Mesenchymal stem cell (in vitro differentiated cells and primary cell): ENCODE results near the gene CD58.

Experiments
- DNase-seq: peaks from one replicate; pipeline ENCODE4 v3.0.0-alpha.2; 2013
- H2AFZ ChIP-seq: one replicate; pipeline ENCODE4 v1.6.1; 2013; ENCODE audit warnings: low read depth, mild to moderate bottlenecking, control low read depth, inconsistent platforms, low read length, moderate library complexity
- H2AK5ac ChIP-seq: 2 replicates; pipeline ENCODE4 v1.6.1; 2013; ENCODE audit warnings: low read length, moderate library complexity, mild to moderate bottlenecking, inconsistent platforms; ENCODE audit not compliant: severe bottlenecking
- H2BK120ac ChIP-seq: one replicate; pipeline ENCODE4 v1.6.1; 2013; ENCODE audit warnings: low read depth, mild to moderate bottlenecking, inconsistent platforms, low read length, moderate library complexity
- H2BK12ac ChIP-seq, 2 experiments: one replicate each; pipeline ENCODE4 v1.6.1; 2013; ENCODE audit warnings: inconsistent platforms in 2 of 2, low read length in 2 of 2, mild to moderate bottlenecking in 2 of 2, moderate library complexity in 2 of 2, control low read depth in 1 of 2
- H2BK15ac ChIP-seq: one replicate; pipeline ENCODE4 v1.6.1; 2013; ENCODE audit warnings: mild to moderate bottlenecking, low read depth, inconsistent platforms; ENCODE audit not compliant: poor library complexity, severe bottlenecking
- H2BK5ac ChIP-seq: 2 replicates; pipeline ENCODE4 v1.6.1; 2013; ENCODE audit warnings: low read depth, mild to moderate bottlenecking, low read length, control low read depth, inconsistent platforms; ENCODE audit not compliant: poor library complexity, severe bottlenecking
- H3K14ac ChIP-seq, 2 experiments: one replicate each; pipeline ENCODE4 v1.6.1; 2013; ENCODE audit warnings: inconsistent platforms in 2 of 2, low read length in 2 of 2, control low read depth in 1 of 2, mild to moderate bottlenecking in 1 of 2, moderate library complexity in 1 of 2
- H3K18ac ChIP-seq, 2 experiments: one replicate each; pipeline ENCODE4 v1.6.1; 2013; ENCODE audit warnings: inconsistent platforms in 2 of 2, low read length in 2 of 2, control low read depth in 1 of 2, low read depth in 1 of 2, mild to moderate bottlenecking in 1 of 2
- H3K23ac ChIP-seq, 2 experiments: one replicate each; pipeline ENCODE4 v1.6.1; 2013; ENCODE audit warnings: inconsistent platforms in 2 of 2, low read length in 2 of 2, mild to moderate bottlenecking in 2 of 2, moderate library complexity in 2 of 2, control low read depth in 1 of 2
- H3K27ac ChIP-seq: 2 replicates; pipeline ENCODE4 v1.5.1; 2013; ENCODE audit warnings: mild to moderate bottlenecking, moderate library complexity, low read length, control low read depth, inconsistent platforms; ENCODE audit not compliant: poor library complexity, severe bottlenecking
- H3K27me3 ChIP-seq, 2 experiments: 2 replicates each; pipeline versions ENCODE4 v1.6.1 to v1.7.0; 2013; ENCODE audit warnings: low read length in 2 of 2, mild to moderate bottlenecking in 2 of 2, moderate library complexity in 2 of 2, control low read depth in 1 of 2, inconsistent platforms in 1 of 2; ENCODE audit not compliant: control insufficient read depth in 1 of 2, insufficient read depth in 1 of 2
- H3K36me3 ChIP-seq, 2 experiments: 2 replicates each; pipeline versions ENCODE4 v1.6.1 to v1.7.0; 2013; ENCODE audit warnings: low read length in 2 of 2, control low read depth in 1 of 2, inconsistent platforms in 1 of 2, low read depth in 1 of 2, mild to moderate bottlenecking in 1 of 2; ENCODE audit not compliant: insufficient read depth in 2 of 2, control insufficient read depth in 1 of 2
- H3K4ac ChIP-seq, 2 experiments: one replicate each; pipeline ENCODE4 v1.6.1; 2013; ENCODE audit warnings: inconsistent platforms in 2 of 2, low read length in 2 of 2, mild to moderate bottlenecking in 2 of 2, moderate library complexity in 2 of 2, control low read depth in 1 of 2, low read depth in 1 of 2
- H3K4me1 ChIP-seq: 2 replicates; pipeline ENCODE4 v1.6.1; 2013; ENCODE audit warnings: low read depth, low read length, control low read depth; ENCODE audit not compliant: control insufficient read depth, insufficient read depth
- H3K4me2 ChIP-seq: 2 replicates; pipeline ENCODE4 v1.6.1; 2013; ENCODE audit warnings: low read length, mild to moderate bottlenecking, inconsistent platforms; ENCODE audit not compliant: poor library complexity, severe bottlenecking
- H3K4me3 ChIP-seq, 2 experiments: 2 replicates each; pipeline versions ENCODE4 v1.5.1 to v1.7.0; 2013; ENCODE audit warnings: low read length in 2 of 2, mild to moderate bottlenecking in 2 of 2, control low read depth in 1 of 2, low read depth in 1 of 2; ENCODE audit not compliant: insufficient read depth in 1 of 2
- H3K79me1 ChIP-seq: replicated peaks from 2 replicates; pipeline ENCODE4 v1.6.1; 2013; ENCODE audit warnings: mild to moderate bottlenecking, control low read depth, low read length, inconsistent platforms; ENCODE audit not compliant: poor library complexity, severe bottlenecking
- H3K9ac ChIP-seq: 2 replicates; pipeline ENCODE4 v1.7.0; 2013; ENCODE audit warnings: mild to moderate bottlenecking, low read length, moderate library complexity
- H3K9me3 ChIP-seq: 2 replicates; pipeline ENCODE4 v1.7.0; 2013; ENCODE audit warnings: mild to moderate bottlenecking, low read length; ENCODE audit not compliant: control insufficient read depth
- H4K8ac ChIP-seq: one replicate; pipeline ENCODE4 v1.6.1; 2013; ENCODE audit warnings: inconsistent platforms, mild to moderate bottlenecking, low read length, moderate library complexity
- H4K91ac ChIP-seq: one replicate; pipeline ENCODE4 v1.6.1; 2013; ENCODE audit warnings: mild to moderate bottlenecking, low read length, inconsistent platforms
- WGBS: methylation state at CpG from one replicate; pipeline ENCODE4 v1.1.7; 2013; ENCODE audit warnings: mixed read lengths; 5-methylcytosine and 5-hydroxymethylcytosine counted together

The CD58 gene

GRCh38 chr1:116572099-116572498, 1.3 kb upstream of the CD58 start:
- Histone ChIP-seq H4K8ac (no peak overlapping the region), H3K27ac (no peak overlapping the region), H3K36me3 (peaks cover 0 to 2% of the 10 kb centered on the region in 2 experiments), H3K4ac (no peak overlapping the region), H2AFZ (no peak overlapping the region), H2AK5ac (peak overlapping the region; percentile 67), H2BK12ac (no peak overlapping the region), H4K91ac (no peak overlapping the region), H3K4me3 (no peak overlapping the region), H3K9ac (no peak overlapping the region), H3K27me3 (no peaks in the 10 kb centered on the region), H2BK120ac (no peak overlapping the region), H3K9me3 (no peaks in the 10 kb centered on the region), H3K14ac (no peak overlapping the region), H3K4me2 (no peak overlapping the region), H2BK5ac (no peak overlapping the region), H3K79me1 (peaks cover 8% of the 10 kb centered on the region), H3K4me1 (peaks cover 18% of the 10 kb centered on the region), H3K23ac (no peak overlapping the region), H2BK15ac (no peak overlapping the region), H3K18ac (no peak overlapping the region)
- no peak for DNase-seq
- 100% methylated on average over 1 of the region's 2 CpGs for WGBS

GRCh38 chr1:116571215-116571919, 541 bp upstream of the CD58 start:
- Histone ChIP-seq H3K18ac (peak overlapping the region; percentile 45 to 82), H3K9ac (peak overlapping the region; percentile 90)
- 13% methylated on average over 19 of the region's 24 CpGs for WGBS

GRCh38 chr1:116569776-116570357, 959 bp downstream of the CD58 start:
- H2BK12ac ChIP-seq = no peak overlapping the region
- H3K36me3 ChIP-seq = no peaks in the 10 kb centered on the region
- no peak overlapping the region for H3K23ac ChIP-seq
- no peak overlapping the region for H2BK15ac ChIP-seq
- DNase-seq = no peak
- H4K91ac ChIP-seq = no peak overlapping the region
- no peak overlapping the region for H4K8ac ChIP-seq
- H3K79me1 ChIP-seq = peaks cover 14% of the 10 kb centered on the region
- no peaks in the 10 kb centered on the region for H3K27me3 ChIP-seq
- H3K9ac ChIP-seq = peak overlapping the region; percentile 90
- peak overlapping the region in 1 of 2 experiments; percentile 30 for H3K18ac ChIP-seq
- peak overlapping the region; percentile 78 to 87 for H3K4me3 ChIP-seq
- H3K14ac ChIP-seq = no peak overlapping the region
- peak overlapping the region; percentile 28 for H3K27ac ChIP-seq
- H2AFZ ChIP-seq = peak overlapping the region; percentile 29
- no peak overlapping the region for H2BK5ac ChIP-seq
- H2BK120ac ChIP-seq = peak overlapping the region; percentile 23
- H3K4me1 ChIP-seq = peaks cover 18% of the 10 kb centered on the region
- WGBS = 64% methylated on average over 22 of the region's 22 CpGs
- no peak overlapping the region for H2AK5ac ChIP-seq
- H3K9me3 ChIP-seq = no peaks in the 10 kb centered on the region
- H3K4ac ChIP-seq = no peak overlapping the region
- H3K4me2 ChIP-seq = peak overlapping the region; percentile 83

More at GRCh38 chr1:116571215-116571919, 541 bp upstream of the CD58 start:
- Histone ChIP-seq H3K4ac (peak overlapping the region; percentile 52 to 57), H3K23ac (no peak overlapping the region), H4K91ac (peak overlapping the region; percentile 57), H3K79me1 (peaks cover 9% of the 10 kb centered on the region), H2AFZ (peak overlapping the region; percentile 47), H2BK120ac (peak overlapping the region; percentile 15), H2BK5ac (peak overlapping the region; percentile 45), H3K4me1 (peaks cover 18% of the 10 kb centered on the region), H3K27ac (no peak overlapping the region), H3K4me2 (peak overlapping the region; percentile 83), H3K14ac (no peak overlapping the region), H2AK5ac (peak overlapping the region; percentile 67), H3K4me3 (peak overlapping the region; percentile 78 to 87), H3K9me3 (no peaks in the 10 kb centered on the region), H3K36me3 (no peaks in the 10 kb centered on the region), H2BK12ac (peak overlapping the region in 1 of 2 experiments; percentile 54), H3K27me3 (no peaks in the 10 kb centered on the region), H4K8ac (peak overlapping the region; percentile 35), H2BK15ac (peak overlapping the region; percentile 44)
- peak; percentile 17 for DNase-seq

- H3K9me3 ChIP-seq = no peaks in the 10 kb centered on the region
- H2AK5ac ChIP-seq = no peak overlapping the region
- no peak overlapping the region for H3K27ac ChIP-seq
- no peak for DNase-seq
- H2BK5ac ChIP-seq = no peak overlapping the region
- no peak overlapping the region for H3K18ac ChIP-seq
- H2BK15ac ChIP-seq = no peak overlapping the region
- H3K36me3 ChIP-seq = no peaks in the 10 kb centered on the region
- no peak overlapping the region for H2AFZ ChIP-seq
- no peak overlapping the region for H3K23ac ChIP-seq
- no peak overlapping the region for H3K4ac ChIP-seq
- no peak overlapping the region for H2BK120ac ChIP-seq
- H3K4me3 ChIP-seq = no peak overlapping the region
- H2BK12ac ChIP-seq = no peak overlapping the region
- no peak overlapping the region for H3K9ac ChIP-seq
- no peaks in the 10 kb centered on the region for H3K27me3 ChIP-seq
- peaks cover 18% of the 10 kb centered on the region for H3K4me1 ChIP-seq
- H3K14ac ChIP-seq = no peak overlapping the region
- H4K91ac ChIP-seq = no peak overlapping the region
- H3K4me2 ChIP-seq = no peak overlapping the region
- H3K79me1 ChIP-seq = peaks cover 17% of the 10 kb centered on the region
- no peak overlapping the region for H4K8ac ChIP-seq
Measured at GRCh38 chr1:116569381-116569670, 1.5 kb downstream of the CD58 start.
